GM03348 (cell line): Measurements from ENCODE around the gene NR2E1.

Experiments used
- DNase-seq: peaks from one replicate; pipeline ENCODE4 v3.0.0; 2012; ENCODE audit warnings: low spot score

The NR2E1 gene

DNA sequence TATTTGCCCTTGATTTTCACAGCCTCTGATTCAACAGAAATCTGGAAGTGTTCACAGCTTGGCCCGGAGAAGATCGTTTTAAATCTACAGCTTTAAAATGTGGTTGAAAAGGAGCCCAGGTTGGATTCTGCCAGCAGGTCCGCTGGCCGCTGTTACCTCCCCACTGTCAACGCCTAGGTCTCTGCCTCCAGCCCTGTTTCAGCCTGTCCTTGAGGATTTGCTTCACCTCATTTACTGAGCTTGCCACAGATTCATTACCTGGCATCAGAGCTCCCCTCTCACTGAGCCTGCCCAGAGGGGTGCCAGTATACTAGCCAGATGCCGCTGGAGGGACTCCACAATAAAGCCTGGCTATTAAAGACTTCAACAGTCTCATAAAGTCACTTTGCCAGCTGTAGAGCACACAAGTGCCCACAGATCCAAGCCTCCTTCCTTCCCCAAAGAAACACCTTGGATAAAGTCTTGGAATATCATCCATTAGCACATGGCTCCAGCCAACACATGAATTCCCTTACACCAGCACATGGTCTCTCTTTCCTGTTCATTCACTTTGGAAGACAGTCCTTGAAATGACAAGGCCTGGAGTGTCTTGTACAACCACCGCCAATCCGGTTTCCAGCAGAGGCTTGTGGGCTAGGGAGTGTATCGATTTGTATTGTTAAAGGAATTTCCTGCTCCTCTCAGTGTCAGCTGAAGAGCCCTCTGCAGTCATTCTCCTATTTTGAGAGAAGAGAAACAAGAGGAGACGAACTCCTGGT lies 9.5 kb upstream of the NR2E1 start:
- DNase-seq, result no peak

- DNase-seq, result no peak
Observed at GRCh38 chr6:108156938-108157233, 8.9 kb upstream of the NR2E1 start.

GRCh38 chr6:108157234-108157980 lies 8.4 kb upstream of the NR2E1 start:
- DNase-seq, result no peak

GRCh38 chr6:108157981-108158525 lies 7.8 kb upstream of the NR2E1 start:
- no peak for DNase-seq

DNA sequence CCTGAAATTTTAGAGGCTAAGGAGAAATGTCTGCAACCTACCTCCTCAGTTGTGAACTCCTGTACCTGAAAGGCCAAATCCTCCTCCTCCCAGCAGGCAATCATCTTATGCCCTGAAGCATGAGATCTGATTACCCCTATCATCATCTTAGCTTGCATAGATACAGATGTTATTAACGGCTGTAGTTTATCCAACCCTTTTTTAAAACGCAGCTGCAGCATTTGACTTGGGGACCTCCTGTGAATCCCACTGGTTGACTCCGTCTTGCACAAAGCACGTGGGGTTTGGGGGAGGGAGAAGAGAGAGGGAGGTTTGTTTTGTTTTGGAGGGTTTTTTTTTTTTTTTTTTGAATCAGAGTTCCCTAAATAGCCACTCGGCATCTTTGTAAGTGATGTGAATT lies 5.8 kb upstream of the NR2E1 start:
- no peak for DNase-seq

DNA sequence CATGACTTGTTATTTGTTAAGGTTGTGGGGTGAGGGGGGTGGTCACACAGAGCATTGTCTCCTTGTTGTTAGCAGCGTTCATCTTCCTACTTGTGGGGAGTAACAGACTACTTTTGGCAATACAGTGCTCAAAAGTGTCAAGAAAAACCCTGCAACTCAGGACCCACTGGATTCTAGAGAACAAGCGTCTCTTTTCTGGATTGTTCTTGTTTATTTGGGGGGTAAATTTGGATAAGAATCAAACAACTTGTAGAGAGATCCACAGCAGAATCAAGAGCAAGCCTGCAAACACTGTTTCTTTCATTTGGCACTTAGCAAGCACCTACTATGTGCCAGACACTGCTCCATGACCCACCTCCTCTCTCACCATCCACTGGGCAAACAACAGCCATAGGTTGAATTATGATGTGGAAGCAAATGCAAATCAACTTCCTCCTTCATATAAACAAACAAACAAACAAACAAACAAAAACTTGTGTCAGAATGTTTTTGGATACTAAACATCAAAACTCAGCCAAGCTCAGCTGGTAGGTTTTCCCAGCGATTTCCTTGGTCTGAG lies 4.0 kb upstream of the NR2E1 start:
- DNase-seq, result no peak

GRCh38 chr6:108163267-108163643 lies 2.6 kb upstream of the NR2E1 start:
- DNase-seq, result no peak

DNA sequence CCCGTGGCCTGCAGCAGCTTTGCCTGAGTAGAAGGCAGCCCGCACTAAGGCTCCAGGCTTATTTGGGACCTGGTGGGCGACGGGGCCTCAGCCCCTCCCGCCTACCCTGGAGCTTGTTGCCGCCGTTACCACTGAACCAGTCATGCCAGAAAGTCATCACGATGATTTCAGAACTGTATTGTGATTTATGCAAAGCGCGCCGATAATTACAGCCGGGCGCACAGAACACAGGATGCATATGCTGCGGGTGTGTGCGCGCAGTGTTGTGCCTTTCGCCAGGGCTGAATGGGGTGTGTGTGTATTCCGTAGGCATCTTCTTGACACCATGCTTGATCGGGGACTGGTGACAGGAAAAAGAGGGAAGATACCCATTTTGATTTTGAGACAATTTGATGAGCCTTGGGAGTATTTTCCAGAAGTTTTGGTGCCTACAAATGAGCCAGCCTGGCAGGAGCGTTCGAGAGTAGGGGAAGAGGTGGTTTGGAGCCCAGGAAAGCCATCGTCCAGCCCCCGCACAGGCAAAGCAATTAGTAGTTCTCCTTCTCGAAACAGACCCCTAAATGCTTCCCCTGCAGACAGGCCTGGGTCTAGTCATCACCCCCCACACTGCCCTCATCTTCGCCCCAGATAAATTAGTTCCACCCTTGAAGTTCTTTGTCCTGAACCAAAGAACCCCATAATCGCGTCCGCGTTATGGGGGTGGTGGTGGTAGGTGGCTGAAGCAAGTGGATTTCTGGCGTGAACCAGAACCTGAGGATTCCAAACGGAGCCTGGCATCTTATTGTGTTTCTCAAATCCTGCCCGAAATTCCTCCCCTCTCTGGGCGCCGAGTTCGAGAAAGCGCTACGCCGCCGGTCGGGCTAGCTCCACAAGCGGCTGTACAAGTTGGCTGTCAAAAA lies 1.9 kb upstream of the NR2E1 start:
- DNase-seq, result no peak

DNA sequence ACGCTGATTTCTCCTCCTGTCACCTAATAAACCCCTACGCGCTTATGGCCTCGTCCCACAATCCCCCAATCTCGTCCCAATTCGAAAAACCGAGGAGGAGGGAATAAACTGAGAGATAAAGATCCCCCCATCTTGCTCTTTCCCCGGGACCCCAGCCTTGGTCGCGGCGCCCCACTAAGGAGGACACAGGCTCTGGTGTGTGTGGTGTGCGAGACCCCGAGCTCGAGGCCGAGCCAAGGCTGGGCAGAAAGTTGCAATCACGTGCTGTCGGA lies 1.3 kb upstream of the NR2E1 start:
- DNase-seq, result no peak

GRCh38 chr6:108164815-108165706 lies 761 bp upstream of the NR2E1 start:
- no peak for DNase-seq

- DNase-seq, result no peak
Observed at GRCh38 chr6:108166664-108167448, 1.0 kb downstream of the NR2E1 start.

DNA sequence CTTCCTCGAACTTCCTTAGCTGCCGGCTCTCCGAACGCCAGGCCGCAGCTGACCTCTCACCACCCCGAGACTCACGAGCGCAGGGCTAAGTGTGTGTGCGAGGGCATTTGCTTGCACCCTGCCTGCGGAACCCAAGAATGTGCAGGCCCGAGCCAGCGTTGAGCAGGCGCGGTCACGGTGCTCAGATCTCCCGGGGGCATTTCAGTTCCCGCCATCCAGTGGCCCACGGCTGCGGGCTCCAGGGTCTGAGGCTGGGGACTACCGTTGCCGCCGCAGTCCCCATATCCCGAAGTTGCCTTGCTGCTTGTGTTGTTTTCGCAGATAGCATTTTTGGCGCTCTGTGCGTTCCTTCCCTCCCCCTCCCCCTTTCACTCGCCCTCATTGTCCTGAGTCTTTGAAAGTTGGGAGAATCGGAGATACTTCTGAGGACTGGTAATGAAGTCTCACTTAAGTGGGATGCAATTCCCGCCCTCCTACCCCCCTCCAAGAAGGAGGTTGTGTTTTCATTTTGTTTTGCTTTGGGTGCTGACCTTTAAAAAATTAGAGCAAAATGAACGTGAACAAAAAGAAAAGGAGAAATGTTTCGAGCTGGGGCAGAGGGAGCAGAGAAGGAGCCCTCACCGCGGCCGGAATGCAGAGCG lies 1.7 kb downstream of the NR2E1 start:
- no peak for DNase-seq

- DNase-seq, result no peak
Observed at GRCh38 chr6:108168090-108168463, 2.3 kb downstream of the NR2E1 start.

DNA sequence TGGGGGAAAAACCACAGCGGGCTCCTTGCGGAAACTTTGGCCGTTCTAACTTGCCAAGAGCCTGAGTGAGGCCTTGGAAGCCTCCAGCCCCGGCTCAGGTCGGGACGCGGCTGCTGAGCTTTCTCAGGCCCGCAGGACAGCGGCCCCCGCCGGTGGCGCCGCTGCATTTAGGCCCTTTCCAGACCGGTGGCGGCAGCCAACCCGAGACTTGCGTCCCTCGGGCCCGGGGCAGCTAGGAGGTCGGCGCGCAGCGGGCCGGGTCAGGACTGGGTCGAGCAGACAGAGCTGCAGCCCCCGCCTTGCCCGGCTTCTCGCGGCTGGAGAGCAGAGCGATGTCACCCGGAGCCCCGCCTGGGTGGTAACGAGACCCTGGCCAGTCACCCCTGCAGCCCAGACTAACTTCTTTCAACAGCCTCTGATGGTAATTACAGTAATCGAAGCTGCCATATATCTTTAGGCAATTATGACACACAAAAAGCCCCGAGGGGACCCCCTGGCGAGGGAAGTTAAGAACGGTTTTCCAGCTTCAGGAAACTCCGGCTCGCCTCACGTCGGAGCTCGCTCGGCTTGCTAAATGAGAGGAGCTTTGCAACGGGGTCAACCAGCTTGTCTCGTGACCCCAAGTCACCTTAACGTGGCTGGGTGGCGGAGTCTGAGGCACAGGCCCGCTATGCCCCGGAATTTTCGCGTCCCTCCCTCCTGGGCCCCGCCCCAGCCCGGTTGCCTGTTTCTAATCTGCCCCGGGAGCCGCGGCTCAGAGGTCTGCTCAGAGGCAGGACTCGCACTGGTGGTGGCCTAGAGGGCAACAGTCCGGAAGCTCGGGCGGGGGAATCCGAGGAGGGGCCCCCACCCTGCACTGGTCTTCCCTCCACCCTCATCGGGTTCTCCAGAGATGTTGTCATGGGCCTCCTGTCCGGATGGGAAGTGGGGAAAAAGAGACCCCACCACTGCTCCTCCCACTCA lies 3.0 kb downstream of the NR2E1 start:
- peak; percentile 62 for DNase-seq

GRCh38 chr6:108169464-108170331 lies 3.9 kb downstream of the NR2E1 start:
- DNase-seq, result no peak

GRCh38 chr6:108170332-108171290 lies 4.8 kb downstream of the NR2E1 start:
- DNase-seq, result no peak
